ENCODE data around the gene PRSS3. TPM values are rescaled to one million over a fixed set of nuclear protein-coding genes. Genes with fewer than 3 reads are reported as not detected.

The PRSS3 gene
- polyA plus RNA-seq, 1 donor (not counting 4 experiments of a cell fraction or from before 2014, with no cell fraction given): 9.1 TPM

- H3K27ac ChIP-seq (ENCODE audit: control insufficient read depth, insufficient read depth, low read length): peak overlapping the region; percentile 97
- no peaks in the 10 kb centered on the region for H3K9me1 ChIP-seq (ENCODE audit: control insufficient read depth, extremely low read depth, insufficient read depth, low read length)
- H3K9ac ChIP-seq (ENCODE audit: control insufficient read depth, extremely low read depth, insufficient read depth, low read length): peak overlapping the region; percentile 96
- H3K9me3 ChIP-seq (ENCODE audit: control insufficient read depth, low read depth, low read length): no peaks in the 10 kb centered on the region
- H3K4me3 ChIP-seq (ENCODE audit: control insufficient read depth in 2 of 3, extremely low read depth in 1 of 3, insufficient read depth in 2 of 3, low read depth in 1 of 3, low read length in 3 of 3): peak overlapping the region; percentile 61 to 98 (median 96)
- dilution Hi-C loops (cut with MboI; ENCODE audit: extremely low pct_ligation_motif_present, low sequenced_read_pairs): no loop called here
- FAIRE-seq (no peak), DNase-seq (ENCODE audit: low read depth, low spot score) (no peak)
- H3K4me1 ChIP-seq (ENCODE audit: control insufficient read depth, extremely low read depth, insufficient read depth, low read length): peaks cover 52% of the 10 kb centered on the region
- H4K20me1 ChIP-seq (ENCODE audit: control insufficient read depth, extremely low read depth, insufficient read depth, low read length): peaks cover 15% of the 10 kb centered on the region
- H3K4me2 ChIP-seq (ENCODE audit: control insufficient read depth, extremely low read depth, insufficient read depth, low read depth, low read length): peak overlapping the region; percentile 60
- no peak overlapping the region for H2AFZ ChIP-seq (ENCODE audit: control insufficient read depth, low read length)
- no peak for TF ChIP-seq EZH2 (IDR thresholded peaks at IDR 0.05; ENCODE audit: low read length)
- peak in 1 of 3 experiments; percentile 8 for TF ChIP-seq CTCF (optimal IDR thresholded peaks at IDR 0.05 in 1 of 3, IDR thresholded peaks at IDR 0.05 in 1 of 3, conservative IDR thresholded peaks at IDR 0.05 in 1 of 3; ENCODE audit: extremely low read depth in 1 of 3, insufficient read depth in 2 of 3, low read length in 3 of 3)
- H3K36me3 ChIP-seq (ENCODE audit: control insufficient read depth in 2 of 2, extremely low read depth in 1 of 2, insufficient read depth in 2 of 2, low read length in 2 of 2): peaks cover 0 to 3% of the 10 kb centered on the region in 2 experiments
- no peaks in the 10 kb centered on the region for H3K27me3 ChIP-seq (ENCODE audit: control insufficient read depth, extremely low read depth, insufficient read depth, low read length)
- H3K79me2 ChIP-seq (ENCODE audit: control insufficient read depth, insufficient read depth, low read length): peaks cover 53% of the 10 kb centered on the region
These were observed 22.2 kb downstream of the PRSS3 start for GRCh38 chr9:33817327-33818166.

GRCh38 chr9:33818167-33818846 lies 22.9 kb downstream of the PRSS3 start:
- H3K9ac ChIP-seq (ENCODE audit: control insufficient read depth, extremely low read depth, insufficient read depth, low read length): peak overlapping the region; percentile 96
- no peaks in the 10 kb centered on the region for H3K9me3 ChIP-seq (ENCODE audit: control insufficient read depth, low read depth, low read length)
- peaks cover 0 to 3% of the 10 kb centered on the region in 2 experiments for H3K36me3 ChIP-seq (ENCODE audit: control insufficient read depth in 2 of 2, extremely low read depth in 1 of 2, insufficient read depth in 2 of 2, low read length in 2 of 2)
- peak overlapping the region; percentile 97 for H3K27ac ChIP-seq (ENCODE audit: control insufficient read depth, insufficient read depth, low read length)
- TF ChIP-seq EZH2 (IDR thresholded peaks at IDR 0.05; ENCODE audit: low read length) (no peak), CTCF (optimal IDR thresholded peaks at IDR 0.05 in 1 of 3, IDR thresholded peaks at IDR 0.05 in 1 of 3, conservative IDR thresholded peaks at IDR 0.05 in 1 of 3; ENCODE audit: extremely low read depth in 1 of 3, insufficient read depth in 2 of 3, low read length in 3 of 3) (no peak)
- peak overlapping the region; percentile 61 to 98 (median 96) for H3K4me3 ChIP-seq (ENCODE audit: control insufficient read depth in 2 of 3, extremely low read depth in 1 of 3, insufficient read depth in 2 of 3, low read depth in 1 of 3, low read length in 3 of 3)
- no peak overlapping the region for H2AFZ ChIP-seq (ENCODE audit: control insufficient read depth, low read length)
- peaks cover 51% of the 10 kb centered on the region for H3K4me1 ChIP-seq (ENCODE audit: control insufficient read depth, extremely low read depth, insufficient read depth, low read length)
- no peaks in the 10 kb centered on the region for H3K27me3 ChIP-seq (ENCODE audit: control insufficient read depth, extremely low read depth, insufficient read depth, low read length)
- H3K79me2 ChIP-seq (ENCODE audit: control insufficient read depth, insufficient read depth, low read length): peaks cover 61% of the 10 kb centered on the region
- H3K9me1 ChIP-seq (ENCODE audit: control insufficient read depth, extremely low read depth, insufficient read depth, low read length): no peaks in the 10 kb centered on the region
- dilution Hi-C loops (cut with MboI; ENCODE audit: extremely low pct_ligation_motif_present, low sequenced_read_pairs): no loop called here
- FAIRE-seq (no peak), DNase-seq (ENCODE audit: low read depth, low spot score) (no peak)
- H4K20me1 ChIP-seq (ENCODE audit: control insufficient read depth, extremely low read depth, insufficient read depth, low read length): peaks cover 16% of the 10 kb centered on the region
- H3K4me2 ChIP-seq (ENCODE audit: control insufficient read depth, extremely low read depth, insufficient read depth, low read depth, low read length): peak overlapping the region; percentile 100
